Upper lobe of left lung (tissue), 4 donors: ENCODE data around the gene CCNO.

Experiments used
- EP300 ChIP-seq, 4 donors: sonication (generic); formaldehyde crosslinking; IDR thresholded peaks; one replicate each; pipeline ENCODE4 v1.5.1; 2017; ENCODE audit warnings: antibody characterized with exemption in 4 of 4, control low read depth in 2 of 4
- POLR2A ChIP-seq, 4 donors: fragments of 450-650 bp; IDR thresholded peaks; one replicate each; pipeline ENCODE4 v1.5.1; 2016 to 2017; ENCODE audit warnings: antibody characterized with exemption in 4 of 4, mild to moderate bottlenecking in 2 of 4
- POLR2AphosphoS5 ChIP-seq, 2 donors: sonication (generic); formaldehyde crosslinking; IDR thresholded peaks; one replicate each; pipeline ENCODE4 v1.5.1; 2017; ENCODE audit warnings: antibody characterized with exemption in 2 of 2
- TF ChIP-seq, protein P1 (sequence below), 6 experiments: fragments of 450-650 bp in 4 of 6; fragments of 200-600 bp in 2 of 6; sonication (generic) in 2 of 6; IDR thresholded peaks; one replicate each; pipeline ENCODE4 v1.5.1; 2016 to 2019; ENCODE audit warnings: antibody characterized with exemption in 6 of 6

DNA sequence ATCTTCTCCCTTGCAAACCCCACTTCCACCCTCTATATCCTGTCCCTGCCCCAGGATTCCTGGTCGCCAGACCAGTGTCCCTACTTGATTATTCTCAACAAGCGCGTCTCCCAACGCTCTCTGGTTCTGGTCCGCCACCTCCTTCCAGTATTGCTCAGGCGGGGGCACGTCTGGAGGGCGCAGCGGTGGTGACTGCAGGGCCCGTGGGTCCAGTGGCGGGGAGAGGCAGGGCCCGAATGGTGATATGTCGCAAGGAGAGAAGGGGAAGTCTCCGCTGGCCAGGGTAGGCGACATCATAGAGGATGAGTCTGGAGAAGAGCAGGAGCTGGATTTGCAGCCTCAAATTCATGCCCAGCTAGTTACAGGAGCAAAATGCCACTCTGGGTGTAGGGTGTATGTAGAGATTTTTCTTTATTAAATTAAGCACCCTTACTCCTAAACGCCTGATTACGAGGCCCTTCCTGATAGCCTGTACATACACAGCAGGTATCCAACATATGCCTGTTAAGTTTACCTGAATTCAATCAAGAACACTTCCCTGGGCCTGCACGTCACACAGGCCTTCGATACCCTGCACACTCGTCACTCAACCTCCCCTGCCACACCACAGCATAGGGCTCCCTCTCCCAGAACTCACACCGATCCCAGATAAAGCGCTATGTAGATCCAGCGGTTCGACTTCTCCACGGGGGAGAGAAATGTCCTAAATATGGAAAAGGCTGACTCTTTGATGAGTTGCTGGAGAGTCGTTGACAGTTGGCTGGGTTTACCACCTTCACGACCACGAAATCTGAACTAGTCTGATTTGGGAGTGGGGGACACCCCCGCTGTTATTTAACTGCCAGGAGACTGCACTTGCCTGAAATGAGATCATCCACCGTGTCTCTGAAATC, 11.1 kb downstream of the CCNO start:
- TF ChIP-seq EP300 (IDR thresholded peaks at IDR 0.05) (no peak), POLR2A (IDR thresholded peaks at IDR 0.05) (no peak), POLR2AphosphoS5 (IDR thresholded peaks at IDR 0.05) (no peak)
- TF ChIP-seq, protein P1, sequence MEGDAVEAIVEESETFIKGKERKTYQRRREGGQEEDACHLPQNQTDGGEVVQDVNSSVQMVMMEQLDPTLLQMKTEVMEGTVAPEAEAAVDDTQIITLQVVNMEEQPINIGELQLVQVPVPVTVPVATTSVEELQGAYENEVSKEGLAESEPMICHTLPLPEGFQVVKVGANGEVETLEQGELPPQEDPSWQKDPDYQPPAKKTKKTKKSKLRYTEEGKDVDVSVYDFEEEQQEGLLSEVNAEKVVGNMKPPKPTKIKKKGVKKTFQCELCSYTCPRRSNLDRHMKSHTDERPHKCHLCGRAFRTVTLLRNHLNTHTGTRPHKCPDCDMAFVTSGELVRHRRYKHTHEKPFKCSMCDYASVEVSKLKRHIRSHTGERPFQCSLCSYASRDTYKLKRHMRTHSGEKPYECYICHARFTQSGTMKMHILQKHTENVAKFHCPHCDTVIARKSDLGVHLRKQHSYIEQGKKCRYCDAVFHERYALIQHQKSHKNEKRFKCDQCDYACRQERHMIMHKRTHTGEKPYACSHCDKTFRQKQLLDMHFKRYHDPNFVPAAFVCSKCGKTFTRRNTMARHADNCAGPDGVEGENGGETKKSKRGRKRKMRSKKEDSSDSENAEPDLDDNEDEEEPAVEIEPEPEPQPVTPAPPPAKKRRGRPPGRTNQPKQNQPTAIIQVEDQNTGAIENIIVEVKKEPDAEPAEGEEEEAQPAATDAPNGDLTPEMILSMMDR (IDR thresholded peaks at IDR 0.05): no peak
